NT2/D1 (cell line): ENCODE results near the gene MUC4.
"Not testable (repeated sequence)": the region's sequence is repeated elsewhere in the genome, so short reads cannot be mapped to it uniquely, and the experiment has no call there.

Experiments used
- DNase-seq: peaks from one replicate; pipeline ENCODE4 v3.0.0-alpha.2; 2011; ENCODE audit warnings: low read depth, low spot score
- H3K27me3 ChIP-seq: 2 replicates; pipeline ENCODE4 v1.6.0; 2011; ENCODE audit warnings: mild to moderate bottlenecking; ENCODE audit not compliant: insufficient read length, insufficient read depth
- H3K36me3 ChIP-seq: 2 replicates; pipeline ENCODE4 v1.6.1; 2011; ENCODE audit warnings: mild to moderate bottlenecking, low read length, mixed read lengths; ENCODE audit not compliant: insufficient read depth, insufficient read length
- H3K4me1 ChIP-seq: 2 replicates; pipeline ENCODE4 v1.5.1; 2011; ENCODE audit not compliant: insufficient read depth, insufficient read length
- H3K4me3 ChIP-seq: 2 replicates; pipeline ENCODE4 v1.5.1; 2011; ENCODE audit warnings: low read depth; ENCODE audit not compliant: insufficient read length
- H3K9ac ChIP-seq: 2 replicates; pipeline ENCODE4 v1.6.0; 2011; ENCODE audit warnings: low read depth; ENCODE audit not compliant: insufficient read length
- H3K9me3 ChIP-seq: 2 replicates; pipeline ENCODE4 v1.5.1; 2011; ENCODE audit warnings: mild to moderate bottlenecking, low read length; ENCODE audit not compliant: insufficient read depth
- SUZ12 ChIP-seq: IDR thresholded peaks from 2 replicates; pipeline ENCODE4 v1.6.1; 2011; ENCODE audit not compliant: insufficient read length, insufficient read depth; ENCODE audit errors: extremely low read depth
- YY1 ChIP-seq: IDR thresholded peaks from 2 replicates; pipeline ENCODE4 v1.6.1; 2011; ENCODE audit not compliant: insufficient read length, insufficient read depth
- ZNF274 ChIP-seq: IDR thresholded peaks from 2 replicates; pipeline ENCODE4 v1.6.1; 2011; ENCODE audit warnings: mild to moderate bottlenecking, low read depth, low read length

MUC4 gene

DNA sequence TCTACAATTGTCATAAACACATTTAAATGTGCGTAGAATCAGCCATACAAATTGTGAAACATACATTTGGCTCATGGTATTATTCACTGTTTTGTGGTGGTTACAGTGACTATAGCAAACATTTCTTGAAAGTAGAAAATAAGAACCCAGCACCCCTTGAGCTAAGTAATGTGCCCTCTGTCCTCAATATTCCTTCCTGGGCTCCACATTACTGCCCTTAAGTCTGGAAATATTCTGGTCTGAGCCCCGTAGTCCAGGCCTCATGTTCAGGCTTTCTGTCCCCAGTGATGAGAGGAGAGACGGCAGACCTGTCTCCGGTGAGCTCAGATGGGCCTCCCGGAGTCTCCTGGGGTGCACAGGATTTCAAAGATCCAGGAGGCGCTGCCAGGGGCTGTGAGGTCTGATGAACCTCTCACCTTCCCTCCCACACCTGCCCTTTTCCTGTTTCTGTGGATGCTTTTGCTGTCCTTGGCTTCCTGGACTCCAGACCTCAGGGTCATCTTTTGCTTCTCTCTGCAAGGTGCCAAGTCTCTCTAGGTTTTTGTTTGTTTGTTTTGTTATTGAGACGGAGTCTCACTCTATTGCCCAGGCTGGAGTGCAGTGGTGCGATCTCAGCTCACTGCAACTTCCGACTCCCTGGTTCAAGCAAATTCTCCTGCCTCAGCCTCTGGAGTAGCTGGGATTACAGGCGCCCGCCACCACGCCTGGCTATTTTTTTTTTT, 99.8 kb downstream of the MUC4 start:
- peaks cover 3% of the 10 kb centered on the region for H3K36me3 ChIP-seq

DNA sequence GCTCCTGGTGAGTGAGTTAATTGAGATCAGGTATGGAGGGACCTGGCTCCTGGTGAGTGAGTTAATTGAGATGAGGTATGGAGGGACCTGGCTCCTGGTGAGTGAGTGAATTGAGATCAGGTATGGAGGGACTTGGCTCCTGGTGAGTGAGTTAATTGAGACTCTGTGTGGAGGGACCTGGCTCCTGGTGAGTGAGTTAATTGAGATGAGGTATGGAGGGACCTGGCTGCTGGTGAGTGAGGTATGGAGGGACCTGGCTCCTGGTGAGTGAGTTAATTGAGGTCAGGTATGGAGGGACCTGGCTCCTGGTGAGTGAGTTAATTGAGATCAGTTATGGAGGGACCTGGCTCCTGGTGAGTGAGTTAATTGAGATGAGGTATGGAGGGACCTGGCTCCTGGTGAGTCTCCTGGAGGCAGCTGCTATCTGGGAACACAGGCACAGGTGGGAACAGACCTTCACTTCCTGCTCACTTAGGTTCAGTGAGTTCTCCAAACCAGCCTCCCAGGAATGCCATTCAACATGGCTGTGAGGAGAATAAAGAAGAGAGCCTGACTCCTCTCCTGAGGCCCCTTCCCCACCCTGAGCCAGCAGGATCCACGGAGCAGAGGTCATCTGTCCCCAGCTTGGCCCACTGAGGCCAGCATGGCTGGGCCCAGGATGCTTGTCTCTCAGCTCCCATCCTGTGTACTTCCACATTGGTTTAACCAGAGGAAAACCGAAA, 100.5 kb downstream of the MUC4 start:
- H3K4me3 ChIP-seq, H3K36me3 ChIP-seq, DNase-seq, H3K4me1 ChIP-seq, H3K9me3 ChIP-seq, H3K9ac ChIP-seq: not testable (repeated sequence)
- peaks cover 45% of the 10 kb centered on the region for H3K27me3 ChIP-seq

More for the DNA sequence above, 99.8 kb downstream of the MUC4 start:
- Histone ChIP-seq H3K4me1 (peaks cover 2% of the 10 kb centered on the region), H3K9me3 (no peaks in the 10 kb centered on the region), H3K9ac (no peak overlapping the region), H3K27me3 (peaks cover 39% of the 10 kb centered on the region), H3K4me3 (no peak overlapping the region)
- no peak for DNase-seq
- TF ChIP-seq YY1 (no peak), ZNF274 (no peak), SUZ12 (no peak)

DNA sequence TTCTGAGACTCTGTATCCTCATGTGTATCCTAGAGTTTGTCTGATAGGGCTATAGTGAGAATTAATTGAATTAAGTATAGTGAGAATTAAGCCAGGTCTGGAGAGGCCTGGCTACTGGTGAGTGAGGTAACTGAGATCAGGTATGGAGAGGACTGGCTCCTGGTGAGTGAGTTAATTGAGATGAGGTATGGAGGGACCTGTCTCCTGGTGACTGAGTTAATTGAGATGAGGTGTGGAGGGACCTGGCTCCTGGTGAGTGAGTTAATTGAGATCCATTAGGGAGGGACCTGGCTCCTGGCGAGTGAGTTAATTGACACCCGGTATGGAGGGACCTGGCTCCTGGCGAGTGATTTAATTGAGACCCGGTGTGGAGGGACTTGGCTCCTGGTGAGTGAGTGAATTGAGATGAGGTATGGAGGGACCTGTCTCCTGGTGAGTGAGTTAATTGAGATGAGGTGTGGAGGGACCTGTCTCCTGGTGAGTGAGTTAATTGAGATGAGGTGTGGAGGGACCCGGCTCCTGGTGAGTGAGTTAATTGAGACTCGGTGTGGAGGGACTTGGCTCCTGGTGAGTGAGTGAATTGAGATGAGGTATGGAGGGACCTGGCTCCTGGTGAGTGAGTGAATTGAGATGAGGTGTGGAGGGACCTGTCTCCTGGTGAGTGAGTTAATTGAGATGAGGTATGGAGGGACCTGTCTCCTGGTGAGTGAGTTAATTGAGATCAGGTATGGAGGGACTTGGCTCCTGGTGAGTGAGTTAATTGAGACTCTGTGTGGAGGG, 101.4 kb downstream of the MUC4 start:
- H3K4me1 ChIP-seq, H3K9me3 ChIP-seq, H3K9ac ChIP-seq, DNase-seq, H3K36me3 ChIP-seq, H3K4me3 ChIP-seq: not testable (repeated sequence)
- H3K27me3 ChIP-seq, result peaks cover 46% of the 10 kb centered on the region

DNA sequence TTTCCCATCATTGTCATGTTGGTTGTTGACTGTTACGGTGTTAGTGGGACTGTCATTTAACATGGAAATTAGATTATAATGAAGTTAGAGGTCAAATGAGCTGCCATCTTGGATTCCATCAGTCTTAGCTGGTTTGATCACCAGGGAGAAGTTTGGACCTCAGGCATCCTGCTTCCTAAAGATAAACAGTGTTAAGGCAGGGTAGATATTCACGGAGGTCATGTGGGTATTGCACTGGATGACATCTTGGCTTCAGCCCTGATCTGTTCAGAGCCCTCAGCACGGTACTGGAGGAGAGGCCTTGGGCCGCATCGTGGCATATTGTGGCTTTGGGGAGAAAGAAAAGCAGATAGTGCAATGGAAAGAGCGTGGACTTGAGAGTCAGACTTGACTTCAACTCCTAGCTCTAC, 102.0 kb downstream of the MUC4 start:
- H3K4me1 ChIP-seq, result peaks cover 11% of the 10 kb centered on the region
- peaks cover 3% of the 10 kb centered on the region for H3K36me3 ChIP-seq
- TF ChIP-seq SUZ12 (no peak), YY1 (no peak), ZNF274 (no peak)
- no peak overlapping the region for H3K9ac ChIP-seq
- peaks cover 51% of the 10 kb centered on the region for H3K27me3 ChIP-seq
- H3K4me3 ChIP-seq, result no peak overlapping the region
- DNase-seq, result no peak
- H3K9me3 ChIP-seq, result no peaks in the 10 kb centered on the region

DNA sequence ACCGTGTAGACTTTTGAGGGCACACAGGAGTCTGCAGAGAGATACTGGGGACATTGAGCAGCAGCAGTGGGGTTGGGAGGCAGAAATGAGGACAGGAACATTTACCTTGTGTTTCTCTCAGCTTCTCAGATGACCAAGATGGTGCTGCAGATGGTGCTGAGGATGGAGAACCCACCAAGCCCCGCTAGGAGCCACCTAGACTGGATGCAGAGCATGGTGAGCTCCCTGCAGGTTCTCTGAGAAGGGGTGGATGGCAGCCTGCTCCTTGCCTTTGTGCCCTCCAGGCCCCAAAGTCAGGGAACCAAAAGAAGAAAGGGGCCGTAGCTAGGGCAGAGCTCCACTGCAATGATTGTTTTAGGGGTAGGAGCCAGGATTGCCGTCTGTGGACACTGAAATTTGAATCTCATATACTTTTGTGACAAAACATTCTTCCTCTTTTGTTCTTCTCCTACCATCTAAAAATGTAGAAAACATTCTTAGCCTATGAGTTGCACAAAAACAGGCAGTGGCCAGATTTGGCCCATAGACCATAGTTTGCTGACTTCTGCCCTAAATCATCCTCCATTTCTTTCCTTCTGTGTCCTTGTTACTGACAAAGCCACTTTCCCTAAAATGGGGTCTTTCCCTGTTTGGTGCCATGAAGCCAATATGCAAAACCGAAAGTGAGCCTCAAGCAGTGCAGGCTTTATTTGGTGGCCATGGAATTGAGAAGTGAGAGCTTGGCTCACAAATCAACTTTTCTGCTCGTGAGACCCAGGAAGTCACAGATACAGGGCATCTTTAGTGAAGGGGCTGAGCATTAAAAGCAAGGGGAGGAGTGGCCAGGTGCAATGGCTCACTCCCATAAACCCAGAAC, 102.9 kb downstream of the MUC4 start:
- no peak for TF ChIP-seq SUZ12
- no peak for TF ChIP-seq ZNF274
- TF ChIP-seq YY1, result no peak
- no peak overlapping the region for H3K9ac ChIP-seq
- no peaks in the 10 kb centered on the region for H3K9me3 ChIP-seq
- H3K4me3 ChIP-seq, result no peak overlapping the region
- H3K4me1 ChIP-seq, result peaks cover 12% of the 10 kb centered on the region
- DNase-seq, result no peak
- peaks cover 59% of the 10 kb centered on the region for H3K27me3 ChIP-seq
- peaks cover 3% of the 10 kb centered on the region for H3K36me3 ChIP-seq

DNA sequence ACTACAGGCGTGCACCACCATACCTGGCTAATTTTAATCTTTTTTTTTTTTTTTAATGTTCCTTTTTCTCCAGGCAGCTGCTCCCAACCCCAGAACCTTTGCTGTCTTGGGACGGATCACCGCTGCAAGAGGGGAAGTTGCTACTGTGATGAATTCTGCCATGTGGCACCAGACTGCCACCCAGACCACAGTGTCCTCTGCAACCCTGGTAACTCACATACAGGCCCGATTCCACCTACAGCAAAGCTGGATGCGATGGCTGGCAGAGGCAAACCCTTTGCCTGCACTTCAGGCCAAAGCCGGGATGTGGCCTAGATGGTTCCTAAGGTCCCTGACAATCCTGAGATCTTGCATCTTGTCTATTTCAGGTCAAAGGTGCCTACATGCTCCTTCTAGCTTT, 103.7 kb downstream of the MUC4 start:
- Histone ChIP-seq H3K4me3 (no peak overlapping the region), H3K4me1 (peaks cover 12% of the 10 kb centered on the region), H3K9ac (no peak overlapping the region), H3K9me3 (no peaks in the 10 kb centered on the region), H3K36me3 (peaks cover 3% of the 10 kb centered on the region), H3K27me3 (peaks cover 58% of the 10 kb centered on the region)
- DNase-seq, result no peak
- TF ChIP-seq SUZ12 (no peak), ZNF274 (no peak), YY1 (no peak)
